ENCODE results near the gene RASGEF1B.

The RASGEF1B gene

DNA sequence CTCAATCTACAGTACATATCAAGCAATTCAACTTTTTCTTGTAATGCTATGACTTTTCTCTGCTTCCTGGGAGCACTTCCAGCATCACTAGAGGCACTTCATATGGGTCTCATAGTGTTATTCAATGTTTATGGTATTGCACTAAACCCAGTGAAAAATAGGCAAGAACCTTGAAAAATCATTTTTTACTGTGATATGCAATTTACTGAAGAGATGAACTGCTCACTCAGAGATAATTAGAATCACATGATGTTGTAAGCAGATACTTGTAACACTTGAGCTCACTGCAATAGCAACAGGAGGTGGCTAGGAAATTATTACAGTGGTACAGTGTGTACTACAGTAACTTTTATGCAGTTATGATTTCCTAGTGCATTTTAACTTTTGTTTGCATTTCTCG lies 93.3 kb downstream of the RASGEF1B start:
- DNase-seq: no peak

DNA sequence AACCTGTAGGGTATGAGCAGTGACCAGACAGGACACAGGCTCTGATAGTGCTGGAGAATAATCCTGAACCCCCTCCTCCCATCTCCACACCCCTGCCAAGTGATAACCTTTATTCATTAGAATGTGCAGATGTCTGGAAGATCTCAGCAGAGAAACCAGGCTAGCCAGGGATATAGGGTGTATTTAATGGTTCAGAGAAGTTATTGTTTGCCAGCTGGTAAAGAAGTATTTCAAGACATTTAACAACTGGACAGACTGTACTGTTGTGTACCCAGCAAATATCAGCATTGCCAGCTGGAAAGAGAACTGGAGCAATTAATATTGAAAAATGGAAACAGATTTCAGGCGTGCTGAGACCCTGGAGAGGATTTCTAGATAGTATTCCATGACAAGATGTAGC lies 94.5 kb downstream of the RASGEF1B start:
- no peak for DNase-seq

DNA sequence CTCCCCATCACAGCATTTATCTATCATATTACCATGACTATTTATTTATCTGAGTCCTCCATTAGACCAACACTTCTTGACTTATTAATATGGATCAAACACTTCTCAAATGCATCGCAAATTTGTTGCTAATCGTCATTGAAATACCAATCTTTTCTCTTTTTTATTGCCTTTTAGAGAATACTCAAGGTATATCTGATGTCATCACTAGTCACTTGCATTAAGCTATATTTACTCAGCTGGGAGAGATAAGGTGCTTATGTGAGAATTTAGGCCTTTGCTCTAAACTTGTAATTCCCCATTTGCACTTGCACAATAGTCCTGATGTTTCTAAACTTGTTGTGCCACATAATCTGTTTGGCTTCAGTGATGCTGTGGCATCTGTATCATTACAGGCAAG lies 95.0 kb downstream of the RASGEF1B start:
- DNase-seq: no peak

All from NCI-H1694 (cell line).